ENCODE data around the gene SH3TC2.

Gene SH3TC2

GRCh38 chr5:149056616-149057165, 6.2 kb downstream of the SH3TC2 start:
- no peak for DNase-seq

DNA sequence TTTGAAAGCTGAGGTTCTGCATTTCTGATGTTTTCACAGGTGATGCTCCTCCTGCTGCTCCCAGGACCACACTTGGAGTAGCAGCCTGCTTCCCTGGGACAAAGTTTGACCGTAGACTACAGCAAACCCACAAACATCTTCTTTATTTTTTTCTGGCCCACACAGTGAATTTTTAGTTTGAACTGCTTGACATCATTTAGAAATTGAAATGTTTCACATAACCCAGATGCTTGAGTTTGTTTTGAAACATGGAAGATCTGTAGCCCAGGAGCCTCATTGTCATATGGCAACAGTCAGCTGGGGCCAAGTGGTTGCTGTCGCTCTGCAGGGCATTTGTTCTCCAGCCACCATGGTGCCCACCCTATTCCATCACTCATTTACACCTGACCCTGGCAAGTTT, 8.4 kb downstream of the SH3TC2 start:
- DNase-seq, result no peak

- no peak for DNase-seq
Measured at GRCh38 chr5:149053072-149053695, 9.7 kb downstream of the SH3TC2 start.

- DNase-seq, result no peak
Measured at GRCh38 chr5:149049371-149049781, 13.5 kb downstream of the SH3TC2 start.

- no peak for DNase-seq
Measured at GRCh38 chr5:149048811-149049210, 14.1 kb downstream of the SH3TC2 start.

DNA sequence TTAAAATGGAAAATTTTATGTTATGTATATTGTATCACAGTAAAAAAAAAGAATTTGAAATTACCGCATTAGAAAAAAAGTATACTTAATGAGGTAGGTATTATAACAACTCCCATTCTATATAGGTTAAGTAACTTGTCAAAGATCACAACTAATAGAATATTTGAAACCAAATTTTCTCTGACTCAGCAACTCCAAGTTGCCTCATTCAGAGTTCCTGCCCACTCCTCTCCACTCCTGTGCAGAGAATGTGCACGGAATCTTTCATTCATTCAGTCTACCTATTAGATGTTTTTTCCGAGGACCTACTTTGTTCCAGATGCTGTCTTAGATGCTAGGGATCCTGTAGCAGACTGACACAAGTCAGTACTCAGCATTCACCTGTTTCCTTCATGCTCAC, 15.4 kb downstream of the SH3TC2 start:
- no peak for DNase-seq

- no peak for DNase-seq
Measured at GRCh38 chr5:149046196-149046829, 16.5 kb downstream of the SH3TC2 start.

GRCh38 chr5:149045089-149045460, 17.8 kb downstream of the SH3TC2 start:
- DNase-seq, result no peak

DNA sequence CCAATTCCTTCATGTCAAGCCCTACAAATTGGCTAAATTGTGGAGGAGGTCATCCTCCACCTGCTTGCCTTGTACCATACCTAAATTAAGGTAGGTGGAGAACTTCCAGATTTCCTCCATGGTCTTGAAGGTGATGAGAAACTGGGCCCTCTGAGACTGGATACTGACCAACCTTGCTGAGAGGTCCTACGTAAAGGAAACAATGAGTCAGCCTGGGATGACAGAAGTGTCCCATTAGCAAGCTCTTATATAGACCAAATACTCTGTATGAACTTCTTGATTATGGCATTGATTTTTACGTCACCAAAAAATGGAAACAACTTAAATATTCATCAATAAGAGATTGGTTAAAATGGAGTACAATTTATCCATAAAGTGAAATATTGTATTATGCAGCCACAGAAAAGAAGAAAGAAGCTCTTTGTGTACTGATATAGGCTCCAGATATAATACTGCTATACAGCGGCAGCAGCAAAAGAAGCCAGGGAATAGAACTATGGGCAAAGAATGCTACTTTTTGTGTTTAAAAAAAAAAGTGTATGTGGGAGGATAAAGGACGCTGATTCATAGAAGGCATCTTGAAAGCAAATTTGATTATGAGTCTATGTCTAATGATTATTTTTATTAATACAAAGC, 18.3 kb downstream of the SH3TC2 start:
- DNase-seq, result no peak

GRCh38 chr5:149043641-149044040, 19.2 kb downstream of the SH3TC2 start:
- DNase-seq, result no peak

DNA sequence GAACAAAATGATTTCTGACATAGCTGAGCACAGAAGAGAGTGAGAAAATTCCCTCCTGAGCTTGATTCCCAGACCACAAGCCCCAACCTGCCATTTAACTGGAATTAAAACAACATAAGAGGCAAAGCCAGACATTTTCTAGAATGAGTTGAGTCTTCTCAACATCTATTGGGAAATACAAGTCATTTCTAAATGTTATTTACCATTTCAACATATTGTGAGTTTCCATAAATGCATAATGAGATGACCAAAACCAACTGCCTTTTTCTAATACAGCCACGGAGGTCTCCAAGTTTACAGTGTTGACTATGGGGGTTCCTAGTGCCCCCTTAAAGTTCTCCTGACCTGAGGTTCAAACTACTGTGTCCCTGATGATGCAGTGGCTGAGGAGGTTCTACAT, 20.0 kb downstream of the SH3TC2 start:
- DNase-seq, result no peak

GRCh38 chr5:149041242-149041641, 21.6 kb downstream of the SH3TC2 start:
- DNase-seq, result no peak

DNA sequence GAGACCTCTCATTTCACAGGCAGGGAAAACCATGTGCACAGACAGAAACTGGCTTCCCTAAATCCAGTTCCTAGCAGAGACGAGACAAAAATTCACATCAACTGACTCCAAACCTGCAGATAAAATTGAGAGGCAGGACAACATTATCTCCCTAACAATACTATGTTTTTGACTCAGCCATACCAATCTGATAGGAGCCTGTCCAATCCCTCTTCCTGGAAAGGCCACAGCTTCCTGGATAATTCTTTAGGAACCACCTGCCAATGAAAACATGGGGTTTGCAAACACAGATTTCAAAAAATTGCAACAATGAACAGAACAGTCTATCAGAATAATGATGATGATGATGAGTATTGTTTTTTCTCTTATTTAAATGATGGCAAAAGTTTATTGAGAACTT, 22.4 kb downstream of the SH3TC2 start:
- no peak for DNase-seq

DNA sequence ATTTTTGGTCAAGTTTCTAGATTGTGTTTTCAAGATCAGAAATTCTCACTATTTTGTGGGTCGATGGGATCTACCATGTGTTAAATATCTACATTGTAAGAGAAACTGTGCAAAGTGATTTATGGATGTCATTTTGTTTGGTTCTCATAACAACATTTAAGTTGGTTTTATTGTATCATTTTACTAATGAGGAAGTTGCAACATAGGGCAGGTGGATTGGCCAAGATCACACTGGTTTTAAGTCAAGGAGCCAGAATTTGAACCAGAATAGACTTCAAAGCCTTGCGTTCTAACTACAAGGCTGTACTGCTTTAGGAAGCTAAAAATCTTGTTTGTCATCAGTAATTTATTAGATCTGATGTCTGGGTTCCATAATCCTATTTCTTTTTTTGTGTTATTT, 23.4 kb downstream of the SH3TC2 start:
- DNase-seq, result no peak

GRCh38 chr5:149038336-149039080, 24.4 kb downstream of the SH3TC2 start:
- no peak for DNase-seq

GRCh38 chr5:149037817-149038216, 25.0 kb downstream of the SH3TC2 start:
- DNase-seq, result no peak

- DNase-seq, result no peak
Measured at GRCh38 chr5:149036970-149037369, 25.9 kb downstream of the SH3TC2 start.

DNA sequence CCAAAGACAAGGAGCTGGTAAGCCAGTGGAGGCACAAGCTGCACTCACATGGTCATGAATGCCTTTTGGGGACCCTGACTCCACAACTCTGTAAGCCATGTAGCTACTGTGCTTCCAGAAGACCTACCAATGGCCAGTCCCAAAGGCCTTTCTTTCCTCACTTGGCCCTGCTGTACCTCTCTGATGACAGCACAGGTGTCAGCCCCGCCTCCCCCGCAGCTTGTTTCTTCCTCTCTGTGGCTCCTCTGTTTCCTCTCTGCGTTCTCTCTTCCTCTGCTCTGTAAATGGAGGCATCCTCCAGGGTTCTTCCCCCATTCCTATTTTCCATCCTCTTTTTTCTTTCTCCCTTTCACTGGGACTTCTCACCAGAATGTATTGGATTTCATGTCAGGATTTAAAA, 26.7 kb downstream of the SH3TC2 start:
- DNase-seq, result no peak

DNA sequence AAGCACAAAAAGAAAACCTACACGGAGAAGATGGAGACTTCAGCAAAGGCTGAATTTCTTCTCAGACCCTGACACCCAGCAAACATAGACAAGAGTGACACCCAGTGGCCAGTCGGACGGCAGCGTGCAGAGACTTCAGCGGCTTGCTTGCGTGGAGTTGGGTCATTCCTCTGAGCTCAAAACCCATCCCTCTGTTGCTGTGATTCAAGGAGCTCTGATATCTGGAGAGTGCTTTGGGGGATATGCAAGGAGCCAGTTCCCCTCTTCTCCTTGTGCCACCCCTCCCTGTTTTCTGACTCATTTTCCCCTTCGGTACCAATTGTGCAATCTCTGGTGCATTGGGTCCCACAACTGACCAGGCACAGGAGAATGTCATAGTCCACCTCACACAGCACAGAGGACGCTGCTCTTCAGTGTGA, 27.5 kb downstream of the SH3TC2 start:
- DNase-seq, result peak; percentile 64 to 69

- no peak for DNase-seq
Measured at GRCh38 chr5:149030838-149031397, 31.9 kb downstream of the SH3TC2 start.

- DNase-seq, result no peak
Measured at GRCh38 chr5:149030392-149030791, 32.5 kb downstream of the SH3TC2 start.

DNA sequence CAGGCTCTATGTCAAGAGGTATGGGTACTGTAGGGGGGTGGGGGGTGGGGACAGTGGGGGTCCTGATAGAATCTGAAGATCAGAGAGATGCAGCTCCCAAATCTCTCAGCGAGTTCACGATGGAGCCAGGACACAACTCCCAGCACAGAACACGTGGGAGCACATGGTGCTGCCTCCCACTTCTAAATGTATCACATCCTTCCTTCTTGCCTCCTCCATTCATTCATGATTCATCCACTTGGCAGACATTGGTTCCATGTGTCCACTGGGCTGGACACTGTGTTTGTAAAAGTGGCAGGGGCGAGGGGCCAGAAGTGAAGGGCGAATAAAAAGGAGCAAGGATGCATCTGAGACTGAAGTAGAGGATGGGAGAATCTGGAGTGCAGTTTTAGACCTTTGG, 33.9 kb downstream of the SH3TC2 start:
- DNase-seq, result no peak

- no peak for DNase-seq
Measured at GRCh38 chr5:149028161-149028560, 34.7 kb downstream of the SH3TC2 start.

Data from stimulated activated CD4-positive, alpha-beta T cell treated with anti-CD3 and anti-CD28 coated beads, Interleukin-2, amount 100 ng/mL, for 48 hours (primary cell).